Measurements from ENCODE around the gene NRXN3. TPM values are rescaled to one million over a fixed set of nuclear protein-coding genes. Genes with fewer than 3 reads are reported as not detected.

NRXN3 gene
- polyA plus RNA-seq, 3 donors = 6.1 to 7.8 (median 6.4) TPM

DNA sequence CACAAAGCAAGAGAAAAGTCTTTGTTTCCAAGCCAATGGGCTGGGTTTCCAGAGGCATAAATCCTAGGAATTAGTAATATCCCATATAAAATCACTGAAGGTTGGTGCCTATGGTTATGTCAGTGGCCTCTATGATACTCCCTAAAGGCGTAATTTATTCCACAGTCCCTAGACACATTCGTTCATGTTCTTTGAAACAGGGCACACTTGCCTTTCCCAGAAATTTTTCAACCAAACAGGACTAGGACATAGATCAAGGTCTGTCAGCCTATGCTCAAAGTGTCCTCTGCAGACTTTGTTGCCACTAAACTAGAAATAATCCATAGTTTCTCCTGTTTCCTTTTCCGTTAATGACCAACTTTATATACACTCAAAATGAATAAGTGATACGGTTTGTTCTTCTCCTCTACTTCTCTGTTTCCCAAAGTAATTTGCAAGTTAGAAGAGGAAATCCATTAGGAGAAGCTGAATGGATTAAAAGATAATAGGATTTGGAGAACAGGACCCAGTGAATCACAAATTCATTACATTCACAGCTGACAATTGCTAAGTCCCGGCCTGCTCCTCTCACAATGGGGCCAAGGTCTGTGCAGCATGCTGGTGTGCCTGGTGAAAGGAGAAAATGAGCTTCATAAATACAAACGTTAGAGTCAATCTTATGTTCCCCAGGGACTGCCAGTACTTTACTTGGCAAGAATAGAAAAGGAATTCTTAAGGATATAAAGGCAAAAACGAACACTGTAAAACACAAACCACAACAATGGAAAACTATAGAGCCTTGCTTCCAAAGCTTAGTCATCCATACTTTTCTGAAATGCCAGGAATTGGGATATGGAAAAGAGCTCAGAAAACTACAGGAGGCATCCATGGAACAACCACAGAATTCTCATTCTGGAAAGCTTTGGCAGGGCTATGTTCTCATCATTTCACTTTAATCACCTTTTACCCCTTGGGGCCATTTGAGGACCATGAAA lies 966.2 kb downstream of the NRXN3 start:
- DNase-seq = no peak

DNA sequence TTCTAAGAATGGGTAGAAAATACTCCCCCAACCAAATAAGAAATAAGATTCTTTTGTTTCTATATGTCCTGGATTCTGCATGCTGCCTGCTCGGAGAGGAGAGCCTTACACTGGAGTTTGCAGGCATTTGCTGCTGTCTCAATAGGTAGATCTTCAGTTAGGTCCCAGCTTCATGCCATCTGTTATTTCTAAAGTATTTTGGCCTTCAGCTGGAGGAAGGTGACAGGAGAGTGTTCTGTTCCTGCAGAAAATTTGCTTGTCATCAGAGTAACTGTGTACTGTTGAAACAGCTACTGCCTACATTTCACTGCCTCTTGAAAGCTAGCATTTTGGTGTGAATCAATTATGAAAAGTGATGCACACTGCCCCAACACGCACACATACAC lies 966.9 kb downstream of the NRXN3 start:
- DNase-seq = no peak

- DNase-seq = no peak
Measured at GRCh38 chr14:79137836-79138235, 967.7 kb downstream of the NRXN3 start.

DNA sequence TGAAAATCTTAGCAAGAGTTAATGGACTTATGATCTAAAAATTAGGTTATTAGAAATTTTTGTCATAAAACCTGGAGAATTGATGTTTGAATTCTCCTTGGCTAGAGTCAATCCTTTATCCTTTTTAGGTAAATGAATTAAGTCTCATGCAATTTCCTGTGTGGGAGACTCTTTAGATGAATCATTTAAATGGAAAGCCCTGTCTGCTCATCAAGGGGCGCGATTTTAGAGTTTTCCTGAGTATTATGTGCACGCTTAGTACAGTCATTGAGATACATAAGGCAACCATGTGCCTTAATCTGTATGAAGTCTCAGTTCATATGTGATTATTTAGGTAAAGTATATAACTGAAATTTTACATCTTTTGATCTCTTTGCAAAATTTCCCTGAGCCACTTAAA lies 974.7 kb downstream of the NRXN3 start:
- DNase-seq = no peak

- no peak for DNase-seq
Measured at GRCh38 chr14:79150226-79150625, 980.1 kb downstream of the NRXN3 start.

DNA sequence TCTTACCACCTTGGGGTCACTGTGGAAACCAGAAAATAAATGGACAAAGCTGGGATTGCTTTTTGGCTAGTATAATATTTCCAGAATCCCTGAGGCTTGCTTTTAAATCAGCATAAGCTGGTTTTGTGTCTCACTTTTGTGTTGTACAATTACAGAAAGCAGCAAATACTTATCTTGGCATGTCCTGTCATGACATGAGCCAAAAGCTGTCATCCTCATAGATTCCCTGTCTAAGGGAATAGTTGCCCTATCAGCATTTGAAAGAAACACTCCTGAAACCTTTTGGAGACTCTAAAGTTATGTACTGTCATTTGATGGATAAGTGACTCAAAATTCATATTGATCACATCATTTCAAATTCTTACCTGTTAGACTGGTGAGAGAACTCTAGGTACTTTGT lies 987.2 kb downstream of the NRXN3 start:
- no peak for DNase-seq

GRCh38 chr14:79161571-79161970 lies 991.4 kb downstream of the NRXN3 start:
- peak; percentile 64 for DNase-seq

DNA sequence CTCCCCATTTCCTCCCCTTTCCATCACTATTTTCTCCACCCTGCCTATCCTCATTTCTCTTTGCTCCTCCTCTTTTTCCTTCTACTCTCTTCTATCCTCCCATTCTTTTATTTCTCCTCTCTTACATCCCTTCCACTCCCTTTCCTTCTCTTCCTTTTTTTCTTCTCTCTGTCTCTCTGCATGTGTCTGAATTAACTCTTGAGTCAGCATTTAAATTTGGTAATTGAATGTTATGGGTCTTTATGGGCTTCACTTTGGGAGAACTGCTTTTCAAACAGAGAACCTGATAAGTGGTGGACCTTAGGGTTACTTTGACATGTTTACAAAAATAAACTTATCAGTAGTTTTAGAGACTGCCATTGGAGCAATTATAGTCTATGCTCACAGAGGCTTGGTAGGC lies 992.7 kb downstream of the NRXN3 start:
- no peak for DNase-seq

GRCh38 chr14:79165471-79166090 lies 995.4 kb downstream of the NRXN3 start:
- DNase-seq = no peak

- no peak for DNase-seq
Measured at GRCh38 chr14:79166171-79166570, 996.0 kb downstream of the NRXN3 start.

DNA sequence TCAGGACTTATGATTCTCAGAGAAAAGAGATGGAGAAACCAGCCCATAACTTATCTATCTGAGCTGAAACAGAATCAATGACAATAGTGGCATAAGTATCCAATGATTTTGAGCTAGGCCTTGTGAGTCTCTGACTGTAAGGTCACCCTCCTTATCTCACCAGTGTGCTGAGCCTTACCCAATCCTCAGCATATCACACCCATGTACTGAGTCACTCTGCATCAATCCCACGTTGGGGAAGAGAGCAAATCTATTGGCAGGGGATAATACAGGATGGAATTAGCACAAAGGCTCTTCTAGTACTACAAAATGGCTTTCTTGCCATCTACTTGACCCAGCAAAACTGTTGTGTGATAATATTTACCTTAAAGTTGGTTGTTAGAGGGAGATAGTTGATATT lies 997.8 kb downstream of the NRXN3 start:
- no peak for DNase-seq

DNA sequence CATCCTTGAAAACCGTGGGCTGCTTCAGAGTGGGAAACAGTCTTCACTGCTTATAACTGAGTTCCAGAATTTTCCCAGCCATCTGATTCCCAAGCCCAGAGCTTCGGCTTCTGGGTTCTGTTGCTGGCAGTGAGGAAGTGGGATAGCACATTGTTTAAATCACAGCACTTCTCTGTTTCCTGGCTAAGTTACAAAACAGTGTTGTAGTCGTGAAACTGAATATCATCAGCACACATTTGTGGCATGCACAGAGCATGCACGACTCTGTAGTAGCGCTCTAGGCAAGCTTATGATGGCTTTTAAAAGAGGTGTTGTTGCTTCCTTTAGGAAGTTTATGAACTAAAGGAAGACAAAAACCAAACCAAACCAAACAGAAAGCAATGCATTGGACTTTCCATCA lies 1005.5 kb downstream of the NRXN3 start:
- DNase-seq = no peak

DNA sequence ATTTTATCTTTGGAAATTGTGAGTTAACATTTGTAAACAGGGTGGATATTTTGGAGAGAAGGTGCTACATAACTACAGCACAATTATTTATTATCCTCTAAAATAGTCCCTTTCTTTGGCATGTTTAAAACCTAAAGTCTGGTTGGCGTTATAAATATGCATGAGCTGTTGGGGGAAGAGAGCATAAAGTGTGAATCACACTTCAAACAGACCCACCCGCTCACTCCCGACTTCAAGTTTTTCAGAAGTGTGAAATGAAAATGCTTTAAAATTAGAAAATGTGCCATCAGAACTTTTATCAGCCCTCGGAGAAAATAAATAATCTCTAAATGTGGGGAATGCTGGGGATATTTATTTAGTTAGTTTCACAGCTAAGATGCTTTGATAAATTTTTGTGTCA lies 1006.9 kb downstream of the NRXN3 start:
- DNase-seq = no peak

DNA sequence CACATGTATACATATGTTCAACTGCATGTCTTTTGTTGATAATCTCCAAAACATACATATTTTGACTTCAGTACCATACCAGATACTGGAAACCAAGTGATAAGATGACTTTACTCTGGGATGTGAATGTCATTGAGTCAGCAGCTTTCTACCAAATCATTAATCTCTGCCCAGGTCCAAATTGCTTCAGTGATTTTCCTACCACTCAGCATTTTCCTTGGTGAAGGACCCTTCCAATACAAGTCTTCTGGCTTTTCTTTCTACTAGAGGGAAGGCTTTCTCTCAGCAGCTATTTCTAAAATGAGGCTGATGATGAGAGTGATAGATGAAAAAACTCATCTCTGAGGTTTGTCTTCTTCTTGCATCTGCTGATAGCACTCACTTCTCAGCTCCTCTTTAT lies 1008.5 kb downstream of the NRXN3 start:
- DNase-seq = no peak

- DNase-seq = no peak
Measured at GRCh38 chr14:79179985-79180384, 1009.8 kb downstream of the NRXN3 start.

DNA sequence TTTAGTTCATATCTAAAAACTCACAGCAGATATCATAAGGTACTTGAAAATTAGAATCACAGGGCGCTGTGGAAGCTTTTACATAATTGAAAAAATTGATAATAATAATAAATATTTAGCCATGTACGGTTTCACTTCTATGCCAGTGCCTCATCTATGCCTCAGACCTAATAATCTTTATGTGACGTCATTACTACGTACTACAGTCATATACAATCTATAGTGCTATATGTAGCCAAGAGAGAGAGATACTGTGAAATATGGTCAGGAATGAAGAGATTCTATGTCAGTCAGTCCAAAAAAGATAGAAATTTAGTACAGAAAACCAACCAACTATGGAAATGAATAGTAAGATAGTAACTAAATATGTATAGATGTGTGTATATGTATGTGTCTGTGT lies 1010.5 kb downstream of the NRXN3 start:
- DNase-seq = no peak

GRCh38 chr14:79186523-79186922 lies 1016.4 kb downstream of the NRXN3 start:
- no peak for DNase-seq

DNA sequence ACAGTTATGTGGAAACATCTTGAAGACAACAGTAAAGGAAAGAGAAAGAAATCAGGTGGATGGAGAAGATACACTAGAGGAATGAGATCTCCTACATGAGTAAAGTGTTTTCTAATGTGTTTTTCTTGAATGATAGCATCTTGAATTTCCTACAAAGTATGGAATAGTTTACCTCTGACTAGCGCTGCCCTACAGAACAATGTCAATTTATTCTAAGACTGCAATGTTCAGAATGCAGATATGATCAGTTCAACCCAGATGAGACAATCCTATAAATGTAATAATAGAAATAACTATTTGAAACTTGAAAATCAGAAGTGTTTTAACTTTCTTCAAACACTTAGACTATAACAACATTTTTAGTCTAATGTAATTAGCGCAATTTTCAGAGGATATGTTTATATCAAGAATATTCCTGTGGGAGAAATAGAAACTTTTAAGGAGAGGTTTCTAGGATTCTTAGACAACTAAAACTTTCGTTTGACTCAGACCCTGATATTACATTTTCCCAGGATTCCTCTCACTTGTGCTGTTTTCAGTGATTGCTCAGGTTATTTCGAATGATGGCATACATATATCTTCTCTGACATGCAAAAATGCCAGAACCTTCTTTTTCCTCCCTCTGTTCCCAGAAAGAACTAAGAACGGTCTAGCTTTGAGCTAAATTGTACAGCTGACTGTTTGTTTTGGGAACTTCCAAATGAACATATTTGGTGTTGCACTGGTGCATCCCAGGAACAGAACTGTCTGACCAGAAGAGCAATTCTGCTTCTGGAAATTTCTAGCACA lies 1023.7 kb downstream of the NRXN3 start:
- DNase-seq = no peak

DNA sequence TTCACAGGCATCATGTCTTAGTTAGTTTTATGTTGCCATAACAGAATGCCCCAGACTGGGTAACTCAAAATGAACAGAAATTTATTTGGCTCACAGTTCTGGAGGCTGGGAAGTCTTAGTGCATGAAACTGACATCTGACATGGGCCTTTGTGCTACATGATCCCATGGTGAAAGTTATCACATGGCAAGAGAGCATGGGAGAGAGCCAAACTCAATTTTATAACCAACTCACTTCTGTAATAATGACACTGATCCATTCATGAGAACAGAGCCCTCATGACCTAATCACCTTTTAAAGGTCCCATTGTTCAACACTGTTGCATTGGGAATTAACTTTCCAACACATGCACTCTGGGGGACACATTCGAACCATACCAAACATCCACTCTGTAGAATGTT lies 1026.0 kb downstream of the NRXN3 start:
- no peak for DNase-seq

- DNase-seq = no peak
Measured at GRCh38 chr14:79197516-79197915, 1027.3 kb downstream of the NRXN3 start.

- no peak for DNase-seq
Measured at GRCh38 chr14:79199217-79199616, 1029.0 kb downstream of the NRXN3 start.

DNA sequence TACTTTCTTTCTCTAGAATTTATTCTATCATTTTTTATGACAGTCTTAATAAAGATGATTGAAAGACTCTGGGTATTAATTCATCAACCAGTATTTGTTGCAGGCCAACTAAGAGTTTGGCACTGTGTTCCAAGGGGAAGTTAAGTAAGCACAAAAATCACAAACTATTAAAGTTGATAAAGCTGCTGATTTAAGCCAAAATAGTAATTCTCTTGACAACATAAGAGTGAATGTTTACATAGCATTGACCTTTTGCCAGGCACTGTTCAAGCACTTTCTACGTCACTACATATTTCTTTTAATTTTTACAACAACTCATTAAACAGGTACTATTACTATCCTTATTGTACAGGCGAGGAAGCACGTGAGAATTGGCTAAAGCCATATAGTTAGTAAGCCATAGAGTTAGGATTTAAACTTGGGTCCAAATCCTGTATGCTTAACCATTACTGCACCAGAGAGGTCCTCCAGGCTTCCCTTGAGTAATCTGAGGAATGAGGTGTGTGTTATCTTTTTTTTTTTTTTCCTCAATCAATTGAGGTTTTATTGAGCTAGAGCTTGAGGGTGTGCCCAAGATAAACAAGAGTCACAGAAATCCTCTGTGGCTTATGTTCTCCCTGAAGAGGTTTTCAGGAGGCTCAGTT lies 1031.5 kb downstream of the NRXN3 start:
- no peak for DNase-seq
